Brain microvascular endothelial cell (primary cell): ENCODE data around the gene DLGAP3.

Source experiments
- DNase-seq: peaks from one replicate; pipeline ENCODE4 v3.0.0-alpha.2; 2020
- H3K27ac ChIP-seq: fragments of 250-450 bp; sonication (Bioruptor Pico); 2 replicates; pipeline ENCODE4 v1.5.1; 2020; ENCODE audit warnings: mild to moderate bottlenecking, moderate library complexity
- H3K27me3 ChIP-seq: fragments of 250-450 bp; sonication (Bioruptor Pico); replicated peaks from 2 replicates; pipeline ENCODE4 v1.5.1; 2020; ENCODE audit warnings: mild to moderate bottlenecking
- H3K36me3 ChIP-seq: fragments of 250-450 bp; sonication (Bioruptor Pico); replicated peaks from 2 replicates; pipeline ENCODE4 v1.5.1; 2020; ENCODE audit warnings: mild to moderate bottlenecking
- H3K4me3 ChIP-seq: 2 replicates; pipeline ENCODE4 v1.5.1; 2011; ENCODE audit warnings: low read depth, mild to moderate bottlenecking, control low read depth, low read length, moderate library complexity
- in situ Hi-C: cut with HindIII; loops from 2 replicates; pipeline ENCODE4 v1.10.0; 2017; ENCODE audit warnings: low sequenced_read_pairs, low pct_ligation_motif_present
- TF ChIP-seq, protein P1 (sequence below): IDR thresholded peaks from 2 replicates; pipeline ENCODE4 v1.5.1; 2011; ENCODE audit warnings: low read depth, mild to moderate bottlenecking, moderate library complexity, low read length, control low read depth, inconsistent platforms; ENCODE audit errors: missing control alignments

Gene DLGAP3

GRCh38 chr1:34929853-34930701, 627 bp upstream of the DLGAP3 start:
- Histone ChIP-seq H3K36me3 (no peaks in the 10 kb centered on the region), H3K27me3 (peaks cover 27% of the 10 kb centered on the region), H3K27ac (no peak overlapping the region), H3K4me3 (peak overlapping the region; percentile 17)
- in situ Hi-C loops, result no loop called here
- no peak for DNase-seq
- TF ChIP-seq, protein P1, sequence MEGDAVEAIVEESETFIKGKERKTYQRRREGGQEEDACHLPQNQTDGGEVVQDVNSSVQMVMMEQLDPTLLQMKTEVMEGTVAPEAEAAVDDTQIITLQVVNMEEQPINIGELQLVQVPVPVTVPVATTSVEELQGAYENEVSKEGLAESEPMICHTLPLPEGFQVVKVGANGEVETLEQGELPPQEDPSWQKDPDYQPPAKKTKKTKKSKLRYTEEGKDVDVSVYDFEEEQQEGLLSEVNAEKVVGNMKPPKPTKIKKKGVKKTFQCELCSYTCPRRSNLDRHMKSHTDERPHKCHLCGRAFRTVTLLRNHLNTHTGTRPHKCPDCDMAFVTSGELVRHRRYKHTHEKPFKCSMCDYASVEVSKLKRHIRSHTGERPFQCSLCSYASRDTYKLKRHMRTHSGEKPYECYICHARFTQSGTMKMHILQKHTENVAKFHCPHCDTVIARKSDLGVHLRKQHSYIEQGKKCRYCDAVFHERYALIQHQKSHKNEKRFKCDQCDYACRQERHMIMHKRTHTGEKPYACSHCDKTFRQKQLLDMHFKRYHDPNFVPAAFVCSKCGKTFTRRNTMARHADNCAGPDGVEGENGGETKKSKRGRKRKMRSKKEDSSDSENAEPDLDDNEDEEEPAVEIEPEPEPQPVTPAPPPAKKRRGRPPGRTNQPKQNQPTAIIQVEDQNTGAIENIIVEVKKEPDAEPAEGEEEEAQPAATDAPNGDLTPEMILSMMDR, result no peak

DNA sequence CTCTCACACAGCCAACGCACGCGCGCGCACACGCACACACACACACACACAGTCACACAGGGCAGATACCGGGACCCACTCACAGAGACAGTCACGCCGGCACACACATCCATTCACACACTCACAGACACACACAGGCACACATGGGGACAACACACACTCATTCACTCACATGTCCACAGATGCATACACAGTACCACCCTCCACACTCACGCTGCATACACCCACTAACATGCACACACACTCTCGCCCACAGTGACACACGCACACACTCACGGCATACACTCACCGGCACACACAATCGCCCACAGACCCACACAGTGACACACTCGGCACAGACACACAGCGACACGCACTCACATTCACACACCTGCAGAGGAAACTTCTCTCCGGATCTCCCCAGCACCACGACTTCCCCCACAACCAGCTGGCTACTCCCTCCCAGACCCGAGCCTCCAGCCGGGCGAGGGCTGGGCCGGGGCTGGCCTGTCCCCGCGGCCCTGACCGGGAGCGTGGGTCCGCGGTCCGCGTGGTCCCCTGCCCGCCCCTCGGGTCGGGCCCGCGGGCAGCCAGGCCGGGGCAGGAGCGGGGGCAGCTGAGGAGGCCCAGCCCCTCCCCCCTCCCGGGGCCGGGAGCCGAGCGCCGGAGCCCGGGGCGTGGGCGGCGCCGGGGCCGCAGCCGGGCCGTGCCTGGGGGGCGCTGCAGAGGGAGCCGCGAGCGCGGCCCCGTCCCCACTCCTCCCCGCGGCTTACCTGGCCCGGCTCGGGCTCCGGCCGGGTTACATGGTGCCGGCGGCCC, 552 bp downstream of the DLGAP3 start:
- Histone ChIP-seq H3K27ac (no peak overlapping the region), H3K36me3 (no peaks in the 10 kb centered on the region), H3K4me3 (peak overlapping the region; percentile 31), H3K27me3 (peaks cover 27% of the 10 kb centered on the region)
- no peak for DNase-seq
- in situ Hi-C loops, result no loop called here
- TF ChIP-seq, protein P1, result no peak

GRCh38 chr1:34928066-34928696, 1.3 kb downstream of the DLGAP3 start:
- peaks cover 27% of the 10 kb centered on the region for H3K27me3 ChIP-seq
- H3K36me3 ChIP-seq, result no peaks in the 10 kb centered on the region
- TF ChIP-seq, protein P1, result no peak
- no peak overlapping the region for H3K4me3 ChIP-seq
- in situ Hi-C loops, result no loop called here
- no peak overlapping the region for H3K27ac ChIP-seq
- no peak for DNase-seq

DNA sequence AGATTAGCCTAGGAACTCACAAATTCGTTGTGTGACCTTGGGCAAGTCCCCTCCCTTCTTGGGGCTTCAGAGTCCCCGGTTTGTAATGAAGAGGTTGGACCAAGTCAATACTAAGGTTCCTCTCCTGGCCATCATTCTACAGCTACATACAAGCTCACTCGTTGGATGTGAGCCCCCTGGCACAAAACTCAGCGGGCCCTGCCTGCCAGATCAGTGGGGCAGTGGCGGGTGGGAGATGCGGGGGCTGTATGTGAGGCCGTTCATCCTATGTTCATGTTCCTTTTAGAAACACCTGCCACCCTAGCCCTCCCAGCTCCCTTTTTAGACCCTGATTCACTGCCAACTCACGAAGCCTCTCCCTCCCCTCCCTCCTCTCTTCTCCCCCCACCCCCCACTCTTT, 2.1 kb downstream of the DLGAP3 start:
- Histone ChIP-seq H3K4me3 (no peak overlapping the region), H3K27me3 (peaks cover 27% of the 10 kb centered on the region), H3K36me3 (no peaks in the 10 kb centered on the region), H3K27ac (no peak overlapping the region)
- DNase-seq, result no peak
- TF ChIP-seq, protein P1, result no peak
- in situ Hi-C loops, result no loop called here

- H3K36me3 ChIP-seq, result no peaks in the 10 kb centered on the region
- no peak overlapping the region for H3K27ac ChIP-seq
- TF ChIP-seq, protein P1, result no peak
- no peak for DNase-seq
- in situ Hi-C loops, result no loop called here
- peaks cover 27% of the 10 kb centered on the region for H3K27me3 ChIP-seq
- H3K4me3 ChIP-seq, result no peak overlapping the region
Measured at GRCh38 chr1:34926894-34927293, 2.6 kb downstream of the DLGAP3 start.
